Stomach smooth muscle (tissue), 2 donors: ENCODE data around the gene UNC80.
"Not testable (repeated sequence)": the region's sequence is repeated elsewhere in the genome, so short reads cannot be mapped to it uniquely, and the experiment has no call there.

Experiments
- H3K27ac ChIP-seq: one replicate; pipeline ENCODE4 v1.7.0; 2013; ENCODE audit warnings: mild to moderate bottlenecking, low read length, inconsistent platforms
- H3K27me3 ChIP-seq, 2 donors: one replicate each; pipeline ENCODE4 v1.7.0; 2013; ENCODE audit warnings: low read length in 2 of 2; ENCODE audit not compliant: insufficient read depth in 2 of 2, control insufficient read depth in 1 of 2
- H3K36me3 ChIP-seq, 2 donors: one replicate each; pipeline ENCODE4 v1.7.0; 2013; ENCODE audit warnings: low read length in 2 of 2; ENCODE audit not compliant: control insufficient read depth in 2 of 2, insufficient read depth in 2 of 2
- H3K4me1 ChIP-seq: one replicate; pipeline ENCODE4 v1.7.0; 2013; ENCODE audit warnings: low read length; ENCODE audit not compliant: control insufficient read depth, insufficient read depth
- H3K4me3 ChIP-seq, 2 donors: one replicate each; pipeline ENCODE4 v1.7.0; 2013; ENCODE audit warnings: low read length in 2 of 2
- H3K9ac ChIP-seq, 2 donors: one replicate each; pipeline ENCODE4 v1.7.0; 2013; ENCODE audit warnings: low read length in 2 of 2, mild to moderate bottlenecking in 1 of 2
- H3K9me3 ChIP-seq, 2 donors: one replicate each; pipeline ENCODE4 v1.7.0; 2013; ENCODE audit warnings: low read length in 2 of 2; ENCODE audit not compliant: control insufficient read depth in 2 of 2
- donor health status: healthy.
- donor health status: Pancreatic carcinoma.

Gene UNC80

GRCh38 chr2:209766613-209767012 is 5.0 kb upstream of the UNC80 start:
- Histone ChIP-seq H3K36me3 (no peaks in the 10 kb centered on the region), H3K4me3 (no peak overlapping the region)

DNA sequence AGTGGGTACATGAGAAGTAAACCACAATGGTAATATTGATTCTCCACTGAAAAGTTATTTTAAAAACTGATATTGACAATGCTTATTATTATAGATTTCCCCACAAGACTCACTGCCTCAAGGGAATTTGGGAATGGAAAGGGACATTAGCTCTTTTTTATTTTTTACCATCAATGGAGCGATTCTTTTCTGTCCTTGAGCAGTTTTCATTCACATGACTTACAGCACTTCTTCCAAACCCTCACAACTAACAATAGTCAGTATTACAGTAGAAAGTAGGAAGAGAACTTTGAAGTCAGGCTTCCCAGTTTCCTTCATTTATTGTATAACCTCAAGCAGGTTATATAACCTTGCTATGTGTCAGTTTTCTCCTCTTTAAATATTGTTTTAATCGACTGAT is 4.3 kb upstream of the UNC80 start:
- Histone ChIP-seq H3K4me3 (no peak overlapping the region), H3K9ac (no peak overlapping the region)

More at GRCh38 chr2:209766613-209767012, 5.0 kb upstream of the UNC80 start:
- H3K27ac ChIP-seq = no peak overlapping the region
- peaks cover 3% of the 10 kb centered on the region for H3K4me1 ChIP-seq
- H3K27me3 ChIP-seq = peaks cover 0 to 7% of the 10 kb centered on the region in 2 donors
- H3K9me3 ChIP-seq = no peaks in the 10 kb centered on the region
- H3K9ac ChIP-seq = no peak overlapping the region

DNA sequence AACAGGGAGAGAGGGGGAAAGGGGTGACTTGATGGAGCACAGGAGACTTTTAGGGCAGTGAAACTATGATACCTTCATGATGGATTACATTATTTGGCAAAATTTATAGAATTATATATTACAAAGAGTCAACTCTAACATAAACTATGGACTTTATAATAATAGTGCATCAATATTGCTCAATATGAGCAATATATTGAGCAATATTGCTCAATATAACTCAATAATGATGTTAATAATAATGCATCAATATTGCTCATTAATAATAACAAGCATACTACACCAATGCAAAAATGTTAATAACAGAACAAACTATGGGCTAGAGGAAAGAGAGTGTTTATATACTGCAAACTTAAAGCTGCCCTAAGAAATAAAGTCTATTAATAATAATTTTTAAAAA is 3.1 kb upstream of the UNC80 start:
- Histone ChIP-seq H3K9ac (no peak overlapping the region), H3K27ac (no peak overlapping the region), H3K9me3 (no peaks in the 10 kb centered on the region), H3K27me3 (peaks cover 0 to 7% of the 10 kb centered on the region in 2 donors), H3K4me1 (peaks cover 3% of the 10 kb centered on the region), H3K4me3 (no peak overlapping the region), H3K36me3 (no peaks in the 10 kb centered on the region)

More for the DNA sequence above, 4.3 kb upstream of the UNC80 start:
- H3K27me3 ChIP-seq = peaks cover 0 to 7% of the 10 kb centered on the region in 2 donors
- H3K4me1 ChIP-seq = peaks cover 3% of the 10 kb centered on the region
- H3K27ac ChIP-seq = no peak overlapping the region
- H3K9me3 ChIP-seq = no peaks in the 10 kb centered on the region
- no peaks in the 10 kb centered on the region for H3K36me3 ChIP-seq

GRCh38 chr2:209772290-209772685 is 656 bp downstream of the UNC80 start:
- H3K9me3 ChIP-seq = no peaks in the 10 kb centered on the region
- H3K9ac ChIP-seq = no peak overlapping the region
- peaks cover 3% of the 10 kb centered on the region for H3K4me1 ChIP-seq
- H3K36me3 ChIP-seq = no peaks in the 10 kb centered on the region
- no peak overlapping the region for H3K27ac ChIP-seq
- H3K4me3 ChIP-seq = no peak overlapping the region
- peaks cover 0 to 7% of the 10 kb centered on the region in 2 donors for H3K27me3 ChIP-seq

GRCh38 chr2:209773377-209773776 is 1.7 kb downstream of the UNC80 start:
- H3K4me3 ChIP-seq = no peak overlapping the region
- peaks cover 3% of the 10 kb centered on the region for H3K4me1 ChIP-seq
- peaks cover 0 to 7% of the 10 kb centered on the region in 2 donors for H3K27me3 ChIP-seq
- no peaks in the 10 kb centered on the region for H3K9me3 ChIP-seq
- H3K9ac ChIP-seq = no peak overlapping the region
- no peak overlapping the region for H3K27ac ChIP-seq
- no peaks in the 10 kb centered on the region for H3K36me3 ChIP-seq

DNA sequence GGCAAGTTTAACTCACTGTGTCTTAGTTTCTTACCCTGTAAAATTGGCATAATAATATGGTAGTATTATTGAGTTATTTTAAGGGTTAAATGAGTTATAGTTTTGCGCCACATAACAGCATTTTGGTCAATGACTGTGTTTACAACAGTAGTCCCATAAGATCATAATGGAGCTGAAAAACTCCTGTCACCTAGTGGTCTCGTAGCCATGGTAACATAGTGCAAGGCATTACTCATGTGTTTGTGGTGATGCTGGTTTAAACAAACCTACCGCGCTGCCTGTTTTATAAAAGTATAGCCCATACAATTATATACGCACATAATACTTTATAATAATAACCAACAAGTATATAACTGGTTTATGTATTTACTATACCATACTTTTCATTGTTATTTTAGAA is 15.8 kb downstream of the UNC80 start:
- no peak overlapping the region for H3K4me3 ChIP-seq
- no peaks in the 10 kb centered on the region for H3K27me3 ChIP-seq
- no peaks in the 10 kb centered on the region for H3K9me3 ChIP-seq
- H3K27ac ChIP-seq = no peak overlapping the region
- no peaks in the 10 kb centered on the region for H3K4me1 ChIP-seq
- H3K36me3 ChIP-seq = no peaks in the 10 kb centered on the region
- H3K9ac ChIP-seq = no peak overlapping the region

DNA sequence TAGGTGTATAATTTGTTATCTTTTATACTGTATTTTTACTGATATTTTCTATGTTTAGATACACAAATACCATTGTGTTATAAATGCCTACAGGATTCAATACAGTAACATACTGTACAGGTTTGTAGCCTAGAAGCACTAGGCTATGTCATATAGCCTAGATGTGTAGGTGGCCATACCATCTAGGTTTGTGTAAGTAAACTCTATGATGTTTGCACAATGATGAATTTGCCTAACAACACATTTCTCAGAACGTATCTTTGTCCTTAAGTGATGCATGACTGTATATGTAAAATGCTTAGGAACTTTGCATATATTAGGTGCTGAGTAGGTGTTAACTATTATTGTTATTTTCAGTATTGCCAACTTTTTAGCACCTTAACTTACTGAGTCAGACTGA is 17.3 kb downstream of the UNC80 start:
- Histone ChIP-seq H3K9ac (no peak overlapping the region), H3K4me1 (no peaks in the 10 kb centered on the region), H3K36me3 (no peaks in the 10 kb centered on the region), H3K27ac (no peak overlapping the region), H3K9me3 (no peaks in the 10 kb centered on the region), H3K27me3 (no peaks in the 10 kb centered on the region), H3K4me3 (no peak overlapping the region)

DNA sequence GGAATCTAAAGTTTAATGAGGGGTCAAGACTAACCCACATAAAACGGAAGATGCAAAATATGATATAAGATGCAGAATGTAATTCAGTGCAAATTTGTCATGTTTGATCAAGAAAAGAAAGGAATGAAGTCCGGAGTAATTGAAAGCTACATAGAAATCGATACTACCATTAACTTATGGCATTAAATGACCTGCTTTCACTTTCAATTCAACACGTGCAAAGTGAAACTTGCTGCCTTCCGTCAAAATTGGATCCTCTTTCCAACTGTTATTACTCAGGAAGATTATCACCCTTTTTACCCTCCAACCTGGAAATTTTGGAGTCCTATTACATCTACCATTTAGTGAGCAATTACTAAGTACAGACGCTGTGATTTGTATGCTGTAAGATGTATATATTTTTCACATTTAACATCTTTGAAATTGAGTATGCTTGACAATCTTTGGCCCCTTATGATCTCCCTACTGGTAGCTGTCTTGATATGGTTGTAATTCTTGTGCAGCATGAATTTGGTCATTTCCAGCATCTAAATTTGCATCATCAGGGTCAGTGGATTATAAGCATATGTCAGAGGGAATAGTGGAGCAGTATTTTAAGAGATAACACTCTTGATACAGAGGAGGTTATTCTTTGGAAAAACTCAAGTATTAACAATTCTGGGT is 18.6 kb downstream of the UNC80 start:
- Histone ChIP-seq H3K4me3 (peak overlapping the region in 1 of 2 donors; percentile 4), H3K4me1 (no peaks in the 10 kb centered on the region), H3K9me3 (no peaks in the 10 kb centered on the region), H3K36me3 (no peaks in the 10 kb centered on the region), H3K27me3 (no peaks in the 10 kb centered on the region), H3K27ac (no peak overlapping the region), H3K9ac (no peak overlapping the region)

- Histone ChIP-seq H3K4me1 (no peaks in the 10 kb centered on the region), H3K9ac (no peak overlapping the region), H3K9me3 (no peaks in the 10 kb centered on the region), H3K27me3 (no peaks in the 10 kb centered on the region), H3K27ac (no peak overlapping the region), H3K4me3 (no peak overlapping the region), H3K36me3 (no peaks in the 10 kb centered on the region)
Measured at GRCh38 chr2:209791151-209791550, 19.5 kb downstream of the UNC80 start.

DNA sequence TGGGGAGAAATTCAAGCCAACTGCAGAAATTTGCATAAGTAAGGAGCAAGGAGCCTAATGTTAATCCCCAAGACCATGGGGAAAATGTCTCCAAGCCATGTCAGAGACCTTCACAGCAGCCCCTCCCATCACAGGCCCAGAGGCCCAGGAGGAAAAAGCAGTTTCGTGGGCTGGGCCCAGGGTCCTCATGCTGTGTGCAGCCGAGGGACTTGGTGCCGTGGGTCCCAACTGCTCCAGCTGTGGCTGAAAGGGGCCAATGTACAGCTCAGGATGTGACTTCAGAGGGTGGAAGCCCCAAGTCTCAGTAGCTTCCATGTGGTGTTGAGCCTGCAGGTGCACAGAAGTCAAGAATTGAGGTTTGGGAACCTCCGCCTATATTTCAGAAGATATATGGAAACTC is 23.8 kb downstream of the UNC80 start:
- not testable (repeated sequence) for H3K27ac ChIP-seq, H3K36me3 ChIP-seq, H3K4me3 ChIP-seq, H3K27me3 ChIP-seq, H3K9me3 ChIP-seq, H3K9ac ChIP-seq, H3K4me1 ChIP-seq

DNA sequence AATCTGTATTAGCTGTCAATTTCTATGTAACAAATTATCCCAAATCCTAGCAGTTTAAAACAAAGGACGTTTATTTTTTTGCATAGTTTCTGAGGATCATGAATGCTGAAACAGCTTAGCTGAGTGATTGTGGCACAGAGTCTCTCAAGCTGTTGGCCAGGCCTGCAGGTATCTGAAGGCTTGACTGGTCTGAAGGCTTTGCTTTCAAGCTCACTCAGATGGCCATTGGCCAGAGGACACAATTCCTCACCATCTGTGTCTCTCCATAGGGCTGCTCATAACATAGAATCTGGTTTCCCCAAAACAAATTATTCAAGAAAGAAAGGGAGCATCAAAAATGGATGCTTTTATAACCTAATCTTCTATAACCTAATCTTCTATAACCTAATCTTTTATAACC is 33.7 kb downstream of the UNC80 start:
- Histone ChIP-seq H3K27me3 (no peaks in the 10 kb centered on the region), H3K9me3 (no peaks in the 10 kb centered on the region)

More for the DNA sequence above, 33.7 kb downstream of the UNC80 start:
- no peak overlapping the region for H3K27ac ChIP-seq
- H3K4me1 ChIP-seq = no peaks in the 10 kb centered on the region
- no peak overlapping the region for H3K4me3 ChIP-seq
- H3K9ac ChIP-seq = no peak overlapping the region
- H3K36me3 ChIP-seq = no peaks in the 10 kb centered on the region
